ENCODE measurements around the gene PPM1D. TPM values are rescaled to one million over a fixed set of nuclear protein-coding genes. Genes with fewer than 3 reads are reported as not detected.

The PPM1D gene
- total and polyA plus RNA-seq, 2 of the 13 experiments (the other 11 are each of a cell fraction or from before 2014, with no cell fraction given) = 8.0 to 26.2 TPM

GRCh38 chr17:60586288-60586974 lies 13.6 kb upstream of the PPM1D start (continued):
- TF ChIP-seq SNAPC4 (CRISPR knock-in tag; IDR thresholded peaks at IDR 0.05) (no peak), ZNF788 (CRISPR knock-in tag; IDR thresholded peaks at IDR 0.05; ENCODE audit: borderline replicate concordance) (no peak), ZNF24 (IDR thresholded peaks at IDR 0.05) (no peak), HNF4G (IDR thresholded peaks at IDR 0.05; ENCODE audit: borderline replicate concordance, low read depth, low read length) (no peak), HNF4G (CRISPR knock-in tag; IDR thresholded peaks at IDR 0.05; ENCODE audit: borderline replicate concordance, low read depth) (no peak), SIN3B (IDR thresholded peaks at IDR 0.05; ENCODE audit: low read length) (no peak), ZNF580 (CRISPR knock-in tag; IDR thresholded peaks at IDR 0.05; ENCODE audit: borderline replicate concordance, low read depth) (0 out of 2 replicates have a peak, but pooled peaks have one; percentile 30), PBX2 (CRISPR knock-in tag; IDR thresholded peaks at IDR 0.05) (no peak), SATB2 (CRISPR knock-in tag; IDR thresholded peaks at IDR 0.05) (no peak), SNRNP70 (IDR thresholded peaks at IDR 0.05; ENCODE audit: low read depth, low read length) (no peak), BCLAF1 (IDR thresholded peaks at IDR 0.05) (no peak), MEIS2 (CRISPR knock-in tag; IDR thresholded peaks at IDR 0.05) (no peak), HIVEP1 (CRISPR knock-in tag; IDR thresholded peaks at IDR 0.05) (no peak), MTA3 (CRISPR knock-in tag; IDR thresholded peaks at IDR 0.05) (no peak), SNAI1 (CRISPR knock-in tag; IDR thresholded peaks at IDR 0.05; ENCODE audit: borderline replicate concordance) (no peak)
- TF ChIP-seq, protein P1, sequence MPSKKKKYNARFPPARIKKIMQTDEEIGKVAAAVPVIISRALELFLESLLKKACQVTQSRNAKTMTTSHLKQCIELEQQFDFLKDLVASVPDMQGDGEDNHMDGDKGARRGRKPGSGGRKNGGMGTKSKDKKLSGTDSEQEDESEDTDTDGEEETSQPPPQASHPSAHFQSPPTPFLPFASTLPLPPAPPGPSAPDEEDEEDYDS (CRISPR knock-in tag; IDR thresholded peaks at IDR 0.05) = peak; percentile 42; the same call in 1 of the 2 replicates
- TF ChIP-seq, protein P2, sequence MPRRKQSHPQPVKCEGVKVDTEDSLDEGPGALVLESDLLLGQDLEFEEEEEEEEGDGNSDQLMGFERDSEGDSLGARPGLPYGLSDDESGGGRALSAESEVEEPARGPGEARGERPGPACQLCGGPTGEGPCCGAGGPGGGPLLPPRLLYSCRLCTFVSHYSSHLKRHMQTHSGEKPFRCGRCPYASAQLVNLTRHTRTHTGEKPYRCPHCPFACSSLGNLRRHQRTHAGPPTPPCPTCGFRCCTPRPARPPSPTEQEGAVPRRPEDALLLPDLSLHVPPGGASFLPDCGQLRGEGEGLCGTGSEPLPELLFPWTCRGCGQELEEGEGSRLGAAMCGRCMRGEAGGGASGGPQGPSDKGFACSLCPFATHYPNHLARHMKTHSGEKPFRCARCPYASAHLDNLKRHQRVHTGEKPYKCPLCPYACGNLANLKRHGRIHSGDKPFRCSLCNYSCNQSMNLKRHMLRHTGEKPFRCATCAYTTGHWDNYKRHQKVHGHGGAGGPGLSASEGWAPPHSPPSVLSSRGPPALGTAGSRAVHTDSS (CRISPR knock-in tag; conservative IDR thresholded peaks at IDR 0.05) = no peak

Data from HepG2 (cell line).